Measurements from ENCODE around the gene LTBP1.

DNA sequence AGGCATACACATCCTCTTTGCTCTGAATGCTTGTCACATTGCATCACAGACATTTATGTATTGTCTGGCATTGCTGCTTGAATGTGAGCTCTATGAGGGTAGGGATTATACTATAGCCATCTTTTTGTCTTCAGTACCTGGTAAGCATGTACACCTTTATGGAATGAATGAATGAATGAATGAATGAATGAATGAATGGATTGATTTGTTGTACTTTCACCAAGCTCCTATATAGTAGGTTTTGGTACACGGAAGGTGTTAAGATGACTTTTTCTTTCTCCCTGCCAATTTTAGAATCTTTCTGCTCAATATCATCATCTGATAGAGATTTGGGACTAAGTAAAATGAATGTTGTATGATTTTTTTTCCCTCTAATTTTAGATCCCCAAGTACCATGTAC is 13.5 kb downstream of the LTBP1 start:
- no peak for TF ChIP-seq POLR2A (IDR thresholded peaks at IDR 0.05)
- TF ChIP-seq, protein P1, sequence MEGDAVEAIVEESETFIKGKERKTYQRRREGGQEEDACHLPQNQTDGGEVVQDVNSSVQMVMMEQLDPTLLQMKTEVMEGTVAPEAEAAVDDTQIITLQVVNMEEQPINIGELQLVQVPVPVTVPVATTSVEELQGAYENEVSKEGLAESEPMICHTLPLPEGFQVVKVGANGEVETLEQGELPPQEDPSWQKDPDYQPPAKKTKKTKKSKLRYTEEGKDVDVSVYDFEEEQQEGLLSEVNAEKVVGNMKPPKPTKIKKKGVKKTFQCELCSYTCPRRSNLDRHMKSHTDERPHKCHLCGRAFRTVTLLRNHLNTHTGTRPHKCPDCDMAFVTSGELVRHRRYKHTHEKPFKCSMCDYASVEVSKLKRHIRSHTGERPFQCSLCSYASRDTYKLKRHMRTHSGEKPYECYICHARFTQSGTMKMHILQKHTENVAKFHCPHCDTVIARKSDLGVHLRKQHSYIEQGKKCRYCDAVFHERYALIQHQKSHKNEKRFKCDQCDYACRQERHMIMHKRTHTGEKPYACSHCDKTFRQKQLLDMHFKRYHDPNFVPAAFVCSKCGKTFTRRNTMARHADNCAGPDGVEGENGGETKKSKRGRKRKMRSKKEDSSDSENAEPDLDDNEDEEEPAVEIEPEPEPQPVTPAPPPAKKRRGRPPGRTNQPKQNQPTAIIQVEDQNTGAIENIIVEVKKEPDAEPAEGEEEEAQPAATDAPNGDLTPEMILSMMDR (IDR thresholded peaks at IDR 0.05): no peak
